ENCODE data around the gene PLBD1.

Gene PLBD1

DNA sequence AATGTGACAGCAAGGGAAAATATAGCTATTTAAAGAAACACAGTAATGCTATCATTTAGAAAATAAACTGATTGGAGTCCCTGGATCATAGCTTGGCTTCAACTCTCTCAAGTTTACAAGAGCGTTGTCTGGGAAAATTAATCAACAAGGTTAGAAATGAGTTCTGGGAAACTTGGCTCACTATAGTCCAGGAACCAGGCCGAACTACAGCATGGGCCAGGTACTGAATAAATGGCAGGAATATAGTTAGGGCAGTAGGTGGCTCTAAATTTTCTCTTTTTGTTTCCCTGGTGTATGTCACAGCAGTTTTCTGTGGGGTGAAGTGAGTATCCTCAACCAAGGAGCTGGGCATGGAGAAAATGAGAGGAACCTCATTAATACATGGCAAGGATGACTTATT is 72.4 kb downstream of the PLBD1 start:
- DNase-seq = no peak

- no peak for DNase-seq
These were observed 84.8 kb downstream of the PLBD1 start for GRCh38 chr12:14482886-14483285.

GRCh38 chr12:14482361-14482760 is 85.3 kb downstream of the PLBD1 start:
- no peak for DNase-seq

DNA sequence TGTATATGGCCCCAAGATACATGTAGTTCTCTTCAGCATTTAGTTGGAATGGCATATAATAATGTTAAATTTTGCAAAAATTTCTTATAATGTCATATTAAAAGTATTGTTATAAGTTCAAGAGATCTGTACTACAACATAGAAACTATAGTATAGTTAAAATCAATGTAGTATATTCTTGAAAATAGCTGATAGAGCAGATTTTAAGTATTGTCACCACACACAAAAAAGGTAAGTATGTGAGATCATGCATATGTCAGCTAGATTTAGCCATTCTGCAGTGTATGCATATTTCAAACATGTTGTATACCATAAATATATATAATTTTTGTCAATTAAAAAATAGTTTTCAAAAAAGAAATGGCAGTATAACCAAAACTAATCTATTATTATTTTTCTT is 86.5 kb downstream of the PLBD1 start:
- no peak for DNase-seq

GRCh38 chr12:14479004-14479403 is 88.7 kb downstream of the PLBD1 start:
- DNase-seq = no peak

DNA sequence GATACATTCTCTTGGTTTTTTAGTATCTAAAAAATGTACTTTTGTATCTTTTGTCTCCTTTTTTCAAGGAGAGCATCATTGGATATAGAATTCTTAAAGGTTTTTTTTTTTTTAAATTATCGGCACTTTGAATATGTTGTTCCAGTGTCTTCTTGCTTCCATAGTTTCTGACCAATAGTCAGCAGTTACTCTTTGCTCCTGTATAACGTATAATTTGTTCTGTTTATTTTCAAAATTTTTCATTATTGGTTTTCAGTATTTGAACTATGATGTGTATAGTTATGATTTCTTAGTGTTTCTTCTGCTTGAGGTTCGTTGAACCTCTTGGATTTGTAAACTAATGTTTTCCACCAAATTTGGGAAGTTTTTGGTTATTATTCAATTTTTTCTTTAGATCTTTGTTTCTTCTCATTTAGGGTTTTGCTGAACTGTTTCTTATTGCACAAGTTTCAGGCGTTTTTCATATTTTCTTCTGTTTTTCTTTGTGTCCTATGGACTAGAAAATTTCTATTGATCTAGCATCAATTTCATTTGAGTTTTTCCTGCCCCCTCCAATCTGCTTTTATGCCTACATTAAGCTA is 93.9 kb downstream of the PLBD1 start:
- no peak for DNase-seq

DNA sequence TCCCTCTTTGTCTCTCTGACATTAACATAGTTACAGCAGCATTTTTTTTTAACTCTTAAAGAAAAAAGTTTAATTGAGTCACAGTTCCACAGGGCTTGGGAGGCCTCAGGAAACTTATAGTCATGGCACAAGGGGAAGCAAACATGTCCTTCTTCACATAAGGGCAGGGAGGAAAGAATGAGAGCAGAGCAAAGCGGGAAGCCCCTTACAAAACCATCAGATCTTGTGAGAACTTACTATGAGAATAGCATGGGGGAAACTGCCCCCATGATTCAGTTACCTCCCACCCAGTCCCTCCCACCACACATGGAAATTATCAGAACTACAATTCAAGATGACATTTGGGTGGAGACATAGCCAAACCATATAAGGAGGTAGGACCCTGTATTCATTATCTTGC is 96.2 kb downstream of the PLBD1 start:
- no peak for DNase-seq

GRCh38 chr12:14460212-14460841 is 107.4 kb downstream of the PLBD1 start:
- DNase-seq = no peak

GRCh38 chr12:14454098-14454907 is 113.4 kb downstream of the PLBD1 start:
- no peak for DNase-seq
